Measurements from ENCODE around the gene FAM83F. TPM values are rescaled to one million over a fixed set of nuclear protein-coding genes. Genes with fewer than 3 reads are reported as not detected.

FAM83F gene
- total and polyA plus RNA-seq, 12 donors = under 0.01 to 0.39 (median 0.11) TPM; not detected in 1

DNA sequence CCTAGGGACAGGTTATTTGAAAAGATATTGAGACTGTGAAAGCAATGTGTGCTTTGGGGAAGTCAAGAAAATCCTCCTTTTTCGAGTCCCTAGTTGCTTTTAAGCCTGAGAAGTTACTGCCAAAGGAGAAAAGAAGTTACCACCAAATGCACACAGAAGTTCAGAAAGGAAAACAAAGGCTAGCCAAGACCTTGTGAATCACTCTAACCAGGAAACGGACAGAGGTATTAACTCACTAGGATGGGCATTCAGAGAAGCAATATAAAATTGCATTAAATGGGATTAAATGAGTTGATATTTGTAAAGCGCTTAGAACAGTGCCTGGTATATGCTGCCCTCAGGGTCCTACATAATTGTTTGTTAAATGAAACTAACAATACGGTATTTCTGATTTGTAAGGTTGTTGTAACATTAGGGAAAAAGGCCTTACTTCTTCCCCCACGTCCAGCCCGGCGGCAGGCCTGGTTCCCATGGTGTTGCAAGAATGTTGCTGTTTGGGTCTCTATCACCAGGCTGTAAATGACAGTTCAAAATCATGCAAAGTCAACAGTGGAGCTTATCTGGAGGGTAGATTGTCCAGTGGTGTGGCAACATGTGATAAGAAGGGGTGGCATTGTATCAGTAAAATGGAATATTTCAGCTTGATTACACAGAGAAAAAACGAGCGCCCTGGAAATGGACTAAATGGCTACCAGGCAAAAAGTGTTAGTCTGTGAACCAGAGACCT is 27.5 kb upstream of the FAM83F start:
- H3K4me3 ChIP-seq = no peak overlapping the region
- 71 to 77% (median 76%) methylated on average over 9 of the region's 9 CpGs for WGBS, 4 donors
- no peak for DNase-seq
- no peak overlapping the region for H3K27ac ChIP-seq
- intact Hi-C loops (cut with DNase I) = no loop called here
- H3K4me1 ChIP-seq (replicated peaks in 1 of 2) = no peaks in the 10 kb centered on the region
- TF ChIP-seq, protein P1, sequence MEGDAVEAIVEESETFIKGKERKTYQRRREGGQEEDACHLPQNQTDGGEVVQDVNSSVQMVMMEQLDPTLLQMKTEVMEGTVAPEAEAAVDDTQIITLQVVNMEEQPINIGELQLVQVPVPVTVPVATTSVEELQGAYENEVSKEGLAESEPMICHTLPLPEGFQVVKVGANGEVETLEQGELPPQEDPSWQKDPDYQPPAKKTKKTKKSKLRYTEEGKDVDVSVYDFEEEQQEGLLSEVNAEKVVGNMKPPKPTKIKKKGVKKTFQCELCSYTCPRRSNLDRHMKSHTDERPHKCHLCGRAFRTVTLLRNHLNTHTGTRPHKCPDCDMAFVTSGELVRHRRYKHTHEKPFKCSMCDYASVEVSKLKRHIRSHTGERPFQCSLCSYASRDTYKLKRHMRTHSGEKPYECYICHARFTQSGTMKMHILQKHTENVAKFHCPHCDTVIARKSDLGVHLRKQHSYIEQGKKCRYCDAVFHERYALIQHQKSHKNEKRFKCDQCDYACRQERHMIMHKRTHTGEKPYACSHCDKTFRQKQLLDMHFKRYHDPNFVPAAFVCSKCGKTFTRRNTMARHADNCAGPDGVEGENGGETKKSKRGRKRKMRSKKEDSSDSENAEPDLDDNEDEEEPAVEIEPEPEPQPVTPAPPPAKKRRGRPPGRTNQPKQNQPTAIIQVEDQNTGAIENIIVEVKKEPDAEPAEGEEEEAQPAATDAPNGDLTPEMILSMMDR (IDR thresholded peaks at IDR 0.05) = no peak
- TF ChIP-seq POLR2A (IDR thresholded peaks at IDR 0.05) = no peak
- H3K36me3 ChIP-seq (replicated peaks in 1 of 2) = no peaks in the 10 kb centered on the region
- peaks cover 5% of the 10 kb centered on the region for H3K27me3 ChIP-seq
- no peaks in the 10 kb centered on the region for H3K9me3 ChIP-seq (replicated peaks in 1 of 3)

DNA sequence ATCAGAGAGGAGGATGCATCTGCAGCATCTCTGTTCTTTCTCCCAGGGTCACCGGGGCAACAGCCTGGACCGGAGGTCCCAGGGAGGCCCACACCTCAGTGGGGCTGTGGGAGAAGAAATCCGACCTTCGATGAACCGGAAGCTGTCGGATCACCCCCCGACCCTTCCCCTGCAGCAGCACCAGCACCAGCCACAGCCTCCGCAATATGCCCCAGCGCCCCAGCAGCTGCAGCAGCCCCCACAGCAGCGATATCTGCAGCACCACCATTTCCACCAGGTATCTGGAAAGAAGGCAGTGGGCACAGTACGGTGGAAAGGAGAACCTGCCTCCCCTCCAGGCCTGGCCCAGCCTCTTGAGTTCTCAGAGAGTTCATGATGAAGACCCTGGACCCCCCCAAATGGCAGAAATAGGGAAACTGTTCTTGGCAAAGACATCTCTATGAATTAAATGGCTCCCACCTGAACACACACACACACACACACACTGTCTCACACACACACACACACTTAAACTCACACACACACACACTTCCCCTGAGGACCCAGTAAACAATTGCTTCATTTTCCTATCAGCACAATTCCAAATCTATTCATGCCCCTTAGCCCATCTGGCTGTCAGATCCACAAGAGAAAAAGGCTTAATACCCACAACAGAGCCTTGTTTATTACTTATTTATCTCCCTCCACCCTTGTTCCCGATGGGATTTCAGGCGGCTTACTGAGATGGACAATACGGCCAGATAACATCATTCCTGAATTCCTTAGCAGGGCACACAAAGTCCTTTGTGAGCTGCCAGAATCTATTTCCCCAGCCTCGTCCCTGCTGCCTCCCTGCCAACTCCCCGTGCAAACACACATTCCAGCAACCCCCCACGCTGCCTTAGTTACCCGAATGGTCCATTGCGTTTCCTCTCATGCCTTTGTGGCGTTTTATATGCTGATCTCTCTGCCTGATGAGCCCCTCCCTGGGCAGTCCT is 26.5 kb upstream of the FAM83F start:
- DNase-seq = peak in 1 of 7 donors; percentile 23
- 58 to 69% (median 67%) methylated on average over 15 to 20 of the region's 20 CpGs for WGBS, 4 donors
- no peaks in the 10 kb centered on the region for H3K9me3 ChIP-seq (replicated peaks in 1 of 3)
- no peaks in the 10 kb centered on the region for H3K36me3 ChIP-seq (replicated peaks in 1 of 2)
- H3K27ac ChIP-seq = peak overlapping the region in 1 of 5 donors; percentile 34
- H3K4me3 ChIP-seq = no peak overlapping the region
- intact Hi-C loops (cut with DNase I) = no loop called here
- TF ChIP-seq POLR2A (IDR thresholded peaks at IDR 0.05) = no peak
- TF ChIP-seq, protein P1 (IDR thresholded peaks at IDR 0.05) = no peak
- H3K4me1 ChIP-seq (replicated peaks in 1 of 2) = no peaks in the 10 kb centered on the region
- peaks cover 5% of the 10 kb centered on the region for H3K27me3 ChIP-seq

DNA sequence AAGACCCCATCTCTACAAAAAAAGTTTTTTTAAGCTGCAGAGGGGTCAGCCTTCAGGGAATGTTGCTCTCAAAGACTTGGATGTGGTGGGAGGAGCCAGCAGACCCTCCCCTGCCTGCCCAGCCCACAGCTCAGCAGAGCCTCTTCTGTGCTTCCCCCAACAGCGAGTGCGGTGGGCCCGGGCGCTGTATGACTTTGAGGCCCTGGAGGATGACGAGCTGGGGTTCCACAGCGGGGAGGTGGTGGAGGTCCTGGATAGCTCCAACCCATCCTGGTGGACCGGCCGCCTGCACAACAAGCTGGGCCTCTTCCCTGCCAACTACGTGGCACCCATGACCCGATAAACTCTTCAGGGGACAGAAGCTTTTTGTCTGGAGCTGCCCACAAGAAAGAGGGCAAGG is 24.0 kb upstream of the FAM83F start:
- TF ChIP-seq, protein P1 (IDR thresholded peaks at IDR 0.05) = no peak
- TF ChIP-seq POLR2A (IDR thresholded peaks at IDR 0.05) = no peak

DNA sequence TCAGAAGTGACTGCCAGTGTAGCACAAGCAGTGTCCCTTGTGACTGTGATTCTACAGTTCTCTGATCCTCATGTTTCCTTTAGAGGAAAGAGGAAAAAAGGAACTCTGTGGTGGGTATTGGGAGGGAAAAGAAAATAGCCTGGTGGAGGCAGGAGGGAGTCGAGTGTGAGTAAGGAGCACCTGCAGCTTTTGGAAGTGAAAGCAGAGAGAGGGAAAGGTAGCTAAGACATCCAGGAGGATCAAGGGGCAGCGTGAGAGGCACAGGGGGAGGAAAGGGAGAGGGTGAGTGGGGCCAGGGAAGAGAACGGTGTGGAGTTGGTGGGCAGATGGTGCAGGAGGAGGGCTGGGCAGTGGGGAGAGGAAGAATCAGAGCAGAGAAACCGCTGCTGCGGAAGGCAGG is 22.1 kb upstream of the FAM83F start:
- H3K4me3 ChIP-seq = no peak overlapping the region
- H3K4me1 ChIP-seq (replicated peaks in 1 of 2) = no peaks in the 10 kb centered on the region
- no peak for DNase-seq
- H3K27me3 ChIP-seq = peaks cover 22% of the 10 kb centered on the region
- H3K27ac ChIP-seq = no peak overlapping the region
- intact Hi-C loops (cut with DNase I) = no loop called here
- TF ChIP-seq POLR2A (IDR thresholded peaks at IDR 0.05) = no peak
- TF ChIP-seq, protein P1 (IDR thresholded peaks at IDR 0.05) = no peak
- no peaks in the 10 kb centered on the region for H3K9me3 ChIP-seq (replicated peaks in 1 of 3)
- H3K36me3 ChIP-seq (replicated peaks in 1 of 2) = no peaks in the 10 kb centered on the region
- 55 to 73% (median 57%) methylated on average over 5 of the region's 5 CpGs for WGBS, 4 donors

More for the DNA sequence above, 24.0 kb upstream of the FAM83F start:
- peaks cover 12% of the 10 kb centered on the region for H3K27me3 ChIP-seq
- intact Hi-C loops (cut with DNase I) = no loop called here
- no peak for DNase-seq
- no peak overlapping the region for H3K4me3 ChIP-seq
- no peaks in the 10 kb centered on the region for H3K4me1 ChIP-seq (replicated peaks in 1 of 2)
- no peaks in the 10 kb centered on the region for H3K36me3 ChIP-seq (replicated peaks in 1 of 2)
- H3K9me3 ChIP-seq (replicated peaks in 1 of 3) = no peaks in the 10 kb centered on the region
- no peak overlapping the region for H3K27ac ChIP-seq
- WGBS, 4 donors = 92 to 99% (median 95%) methylated on average over 9 to 10 of the region's 10 CpGs
